ENCODE measurements around the gene MFN2.

The MFN2 gene

GRCh38 chr1:11984576-11984975, 4.3 kb downstream of the MFN2 start:
- H3K27ac ChIP-seq: no peak overlapping the region

GRCh38 chr1:11985171-11985570, 4.9 kb downstream of the MFN2 start:
- H3K27me3 ChIP-seq (ENCODE audit: insufficient read depth, low read depth, severe bottlenecking): no peaks in the 10 kb centered on the region
- no peaks in the 10 kb centered on the region for H3K9me3 ChIP-seq (ENCODE audit: severe bottlenecking)
- no peak overlapping the region for H3K27ac ChIP-seq
- no peak for TF ChIP-seq CTCF (IDR thresholded peaks at IDR 0.05; ENCODE audit: low read depth, low read length)
- H3K36me3 ChIP-seq: peaks cover 70% of the 10 kb centered on the region
- no peak for DNase-seq
- no peak overlapping the region for H3K4me3 ChIP-seq (ENCODE audit: low read depth, low read length)

More at GRCh38 chr1:11984576-11984975, 4.3 kb downstream of the MFN2 start:
- H3K36me3 ChIP-seq: peaks cover 64% of the 10 kb centered on the region
- no peak for DNase-seq
- H3K27me3 ChIP-seq (ENCODE audit: insufficient read depth, low read depth, severe bottlenecking): no peaks in the 10 kb centered on the region
- no peak overlapping the region for H3K4me3 ChIP-seq (ENCODE audit: low read depth, low read length)
- H3K9me3 ChIP-seq (ENCODE audit: severe bottlenecking): no peaks in the 10 kb centered on the region
- no peak for TF ChIP-seq CTCF (IDR thresholded peaks at IDR 0.05; ENCODE audit: low read depth, low read length)

- Histone ChIP-seq H3K9me3 (ENCODE audit: severe bottlenecking) (no peaks in the 10 kb centered on the region), H3K27ac (no peak overlapping the region), H3K36me3 (peaks cover 72% of the 10 kb centered on the region), H3K4me3 (ENCODE audit: low read depth, low read length) (no peak overlapping the region), H3K27me3 (ENCODE audit: insufficient read depth, low read depth, severe bottlenecking) (no peaks in the 10 kb centered on the region)
- DNase-seq: no peak
- no peak for TF ChIP-seq CTCF (IDR thresholded peaks at IDR 0.05; ENCODE audit: low read depth, low read length)
Measured at GRCh38 chr1:11985851-11986250, 5.6 kb downstream of the MFN2 start.

GRCh38 chr1:11989669-11990068, 9.4 kb downstream of the MFN2 start:
- no peaks in the 10 kb centered on the region for H3K27me3 ChIP-seq (ENCODE audit: insufficient read depth, low read depth, severe bottlenecking)
- TF ChIP-seq CTCF (IDR thresholded peaks at IDR 0.05; ENCODE audit: low read depth, low read length): no peak
- no peak overlapping the region for H3K27ac ChIP-seq
- peaks cover 65% of the 10 kb centered on the region for H3K36me3 ChIP-seq
- H3K9me3 ChIP-seq (ENCODE audit: severe bottlenecking): no peaks in the 10 kb centered on the region
- DNase-seq: no peak
- H3K4me3 ChIP-seq (ENCODE audit: low read depth, low read length): no peak overlapping the region

GRCh38 chr1:11990303-11991032, 10.2 kb downstream of the MFN2 start:
- Histone ChIP-seq H3K4me3 (ENCODE audit: low read depth, low read length) (no peak overlapping the region), H3K27ac (no peak overlapping the region), H3K27me3 (ENCODE audit: insufficient read depth, low read depth, severe bottlenecking) (no peaks in the 10 kb centered on the region), H3K36me3 (peaks cover 66% of the 10 kb centered on the region), H3K9me3 (ENCODE audit: severe bottlenecking) (no peaks in the 10 kb centered on the region)
- TF ChIP-seq CTCF (IDR thresholded peaks at IDR 0.05; ENCODE audit: low read depth, low read length): no peak
- no peak for DNase-seq

All from WERI-Rb-1 (cell line).